ENCODE results near the gene MYOT. TPM values are rescaled to one million over a fixed set of nuclear protein-coding genes. Genes with fewer than 3 reads are reported as not detected.

The MYOT gene
- not detected in 2 replicates for total RNA-seq

GRCh38 chr5:137867664-137868063 lies at the start of gene MYOT:
Gene MYOT (plus strand): TSS chr5:137867860. CDS start chr5:137870652, 2,792 bp downstream.

GRCh38 chr5:137888863-137889759 lies 21.5 kb downstream of the MYOT start, which contains the start of gene PKD2L2:
Gene PKD2L2 (plus strand): TSS chr5:137889457. CDS start chr5:137889492, 35 bp downstream.

Other genes with a start within 250 kb of the MYOT start
- 1.4 and 3.2 TPM in 2 replicates for gene KLHL3, start 131.8 kb upstream of the MYOT start, total RNA-seq
- gene HNRNPA0, start 113.5 kb upstream of the MYOT start, total RNA-seq, result 5.8 and 7.5 TPM in 2 replicates
- gene PKD2L2, start 21.6 kb downstream of the MYOT start, total RNA-seq, result not detected in 2 replicates
- 2.7 and 2.9 TPM in 2 replicates for gene FAM13B, start 165.2 kb downstream of the MYOT start, total RNA-seq
- gene WNT8A, start 216.2 kb downstream of the MYOT start, total RNA-seq, result not detected in 2 replicates